HG03159 (cell line): ENCODE data around the gene RGS9.
A peak's percentile ranks its signal among the peaks of the same experiment; 100 is the strongest.
"Not testable (repeated sequence)": the region's sequence is repeated elsewhere in the genome, so short reads cannot be mapped to it uniquely, and the experiment has no call there.

Experiments
- ATAC-seq: cut with Tn5 transposase; IDR thresholded peaks from one replicate; pipeline ENCODE4 v1.9.1; 2021; ENCODE audit warnings: mild to moderate bottlenecking, moderate library complexity; ENCODE audit not compliant: unreplicated experiment

Gene RGS9

GRCh38 chr17:65109990-65110680 is 27.0 kb upstream of the RGS9 start:
- no peak for ATAC-seq

GRCh38 chr17:65115839-65116238 is 21.3 kb upstream of the RGS9 start:
- no peak for ATAC-seq

- ATAC-seq, result not testable (repeated sequence)
Observed at GRCh38 chr17:65116515-65116914, 20.7 kb upstream of the RGS9 start.

- no peak for ATAC-seq
Observed at GRCh38 chr17:65117384-65118035, 19.7 kb upstream of the RGS9 start.

- ATAC-seq, result no peak
Observed at GRCh38 chr17:65121368-65121767, 15.8 kb upstream of the RGS9 start.

- peak; percentile 53 for ATAC-seq
Observed at GRCh38 chr17:65121916-65122806, 15.0 kb upstream of the RGS9 start.

GRCh38 chr17:65122836-65123756 is 14.1 kb upstream of the RGS9 start:
- peak; percentile 86 for ATAC-seq

- no peak for ATAC-seq
Observed at GRCh38 chr17:65123757-65124675, 13.2 kb upstream of the RGS9 start.

- no peak for ATAC-seq
Observed at GRCh38 chr17:65130832-65131231, 6.3 kb upstream of the RGS9 start.

- ATAC-seq, result no peak
Observed at GRCh38 chr17:65131240-65131639, 5.9 kb upstream of the RGS9 start.

- ATAC-seq, result no peak
Observed at GRCh38 chr17:65131946-65132345, 5.2 kb upstream of the RGS9 start.

GRCh38 chr17:65134035-65134434 is 3.1 kb upstream of the RGS9 start:
- ATAC-seq, result no peak

GRCh38 chr17:65139101-65139764 is 2.1 kb downstream of the RGS9 start:
- no peak for ATAC-seq

- ATAC-seq, result no peak
Observed at GRCh38 chr17:65142247-65142646, 5.1 kb downstream of the RGS9 start.

GRCh38 chr17:65143889-65144604 is 6.9 kb downstream of the RGS9 start:
- ATAC-seq, result no peak

GRCh38 chr17:65145743-65146142 is 8.6 kb downstream of the RGS9 start:
- ATAC-seq, result no peak

- ATAC-seq, result no peak
Observed at GRCh38 chr17:65147955-65148354, 10.8 kb downstream of the RGS9 start.
